ENCODE measurements around the gene ARHGAP33. TPM values are rescaled to one million over a fixed set of nuclear protein-coding genes. Genes with fewer than 3 reads are reported as not detected.

Gene ARHGAP33
- total and polyA plus RNA-seq, 2 experiments from 2014 or later, result 11.6 to 22.1 TPM

GRCh38 chr19:35785339-35785627, 9.9 kb downstream of the ARHGAP33 start:
- TF ChIP-seq CTCF (conservative IDR thresholded peaks at IDR 0.05; ENCODE audit: low read depth in 2 of 2) (no peak; a peak in 1 of 4 replicates), CREB1 (CRISPR knock-in tag; IDR thresholded peaks at IDR 0.05; ENCODE audit: low read depth) (no peak), ZNF462 (CRISPR knock-in tag; IDR thresholded peaks at IDR 0.05) (no peak), POLR2AphosphoS5 (IDR thresholded peaks at IDR 0.05; ENCODE audit: low read depth) (no peak), ETS1 (IDR thresholded peaks at IDR 0.05) (no peak), ZNF331 (CRISPR knock-in tag; IDR thresholded peaks at IDR 0.05; ENCODE audit: low read depth) (no peak), EZH2 (IDR thresholded peaks at IDR 0.05; ENCODE audit: low read depth, unreplicated experiment) (no peak), ZNF114 (CRISPR knock-in tag; IDR thresholded peaks at IDR 0.05) (no peak), NANOG (IDR thresholded peaks at IDR 0.05; ENCODE audit: borderline replicate concordance) (no peak), REST (IDR thresholded peaks at IDR 0.05; ENCODE audit: unreplicated experiment) (no peak), EZH2phosphoT487 (IDR thresholded peaks at IDR 0.05; ENCODE audit: unreplicated experiment) (no peak), STAT1 (IDR thresholded peaks at IDR 0.05; ENCODE audit: unreplicated experiment) (no peak), JUNB (IDR thresholded peaks at IDR 0.05; ENCODE audit: unreplicated experiment) (no peak)
- Histone ChIP-seq H4K20me1 (replicated peaks; ENCODE audit: insufficient read depth) (no peaks in the 10 kb centered on the region), H3F3A (replicated peaks; ENCODE audit: low read depth) (0 out of 2 replicates have a peak, but pooled peaks cover 7% of the 10 kb centered on the region), H3K9me2 (ENCODE audit: insufficient read depth) (no peaks in the 10 kb centered on the region), H3K4me2 (peak overlapping the region; percentile 96), H3K27me3 (ENCODE audit: insufficient read depth) (no peaks in the 10 kb centered on the region), H3K36me3 (ENCODE audit: insufficient read depth) (no peaks in the 10 kb centered on the region), H3K27ac (ENCODE audit: low read depth) (no peak overlapping the region), H3K4me3 (peak overlapping the region; percentile 77), H2AFZ (no peak overlapping the region; the same call in 1 of the 2 replicates), H3K79me2 (replicated peaks; ENCODE audit: insufficient read depth) (no peaks in the 10 kb centered on the region), H3K4me1 (ENCODE audit: insufficient read depth) (peaks cover 12% of the 10 kb centered on the region)
- ATAC-seq (peak; percentile 8), DNase-seq (ENCODE audit: low spot score) (no peak)
- Mint-ChIP-seq H3K4me1 (peaks cover 34% of the 10 kb centered on the region), H3K27ac (no peak overlapping the region), H3K4me3 (peak overlapping the region; percentile 59), H3K9me3 (no peaks in the 10 kb centered on the region), H3K27me3 (ENCODE audit: insufficient read depth, low read depth, poor library complexity) (peaks cover 28% of the 10 kb centered on the region), H3K36me3 (ENCODE audit: low read depth) (peaks cover 6% of the 10 kb centered on the region; the same call in 1 of the 3 replicates)

Data from GM23338 (cell line).